Measurements from ENCODE around the gene TGM2. TPM values are rescaled to one million over a fixed set of nuclear protein-coding genes. Genes with fewer than 3 reads are reported as not detected.

Gene TGM2
- total and polyA plus RNA-seq, 9 of the 15 experiments (the other 6 are each of a cell fraction or from before 2014, with no cell fraction given): 5.5 to 78.5 (median 37.6) TPM

DNA sequence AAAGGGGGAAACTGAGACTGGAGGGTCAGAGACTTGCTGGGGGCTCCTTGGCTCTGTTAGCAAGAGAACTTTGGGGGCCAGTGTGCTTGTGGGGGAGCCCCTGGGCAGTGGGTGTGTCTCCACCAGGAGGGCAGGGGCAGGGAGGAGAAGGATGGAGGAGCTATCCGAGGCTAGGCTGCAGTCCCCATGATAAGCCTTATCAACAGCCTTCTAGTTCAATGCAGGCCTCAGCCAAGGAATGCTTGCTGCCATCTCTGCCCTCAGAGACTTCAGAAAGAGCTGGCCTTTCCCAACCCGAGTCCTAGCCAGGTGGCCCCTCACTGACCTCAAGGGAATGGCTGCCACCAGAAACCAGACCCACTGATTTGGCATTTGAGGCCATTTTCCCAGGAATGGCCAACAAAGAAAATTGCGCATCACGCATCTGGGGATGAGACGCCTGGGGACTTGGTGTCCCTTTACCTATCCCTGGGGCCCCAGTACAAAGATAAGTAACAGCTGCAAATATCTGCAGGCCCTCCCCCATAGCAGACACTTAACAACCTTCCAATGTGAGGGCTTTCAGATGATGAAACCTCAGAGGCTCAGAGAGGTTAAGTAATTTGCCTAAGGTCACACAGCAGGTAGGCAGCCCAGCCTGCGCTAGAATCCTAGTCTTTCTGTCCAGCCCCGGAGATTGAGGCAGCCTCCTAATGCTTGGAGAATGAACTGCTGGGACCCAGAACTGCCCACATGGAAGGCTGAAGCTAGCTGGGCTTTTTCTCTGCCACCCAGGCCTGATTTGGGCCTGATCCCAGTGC lies 4.9 kb downstream of the TGM2 start (continued):
- TF ChIP-seq MITF (IDR thresholded peaks at IDR 0.05): no peak
- TF ChIP-seq, protein P1, sequence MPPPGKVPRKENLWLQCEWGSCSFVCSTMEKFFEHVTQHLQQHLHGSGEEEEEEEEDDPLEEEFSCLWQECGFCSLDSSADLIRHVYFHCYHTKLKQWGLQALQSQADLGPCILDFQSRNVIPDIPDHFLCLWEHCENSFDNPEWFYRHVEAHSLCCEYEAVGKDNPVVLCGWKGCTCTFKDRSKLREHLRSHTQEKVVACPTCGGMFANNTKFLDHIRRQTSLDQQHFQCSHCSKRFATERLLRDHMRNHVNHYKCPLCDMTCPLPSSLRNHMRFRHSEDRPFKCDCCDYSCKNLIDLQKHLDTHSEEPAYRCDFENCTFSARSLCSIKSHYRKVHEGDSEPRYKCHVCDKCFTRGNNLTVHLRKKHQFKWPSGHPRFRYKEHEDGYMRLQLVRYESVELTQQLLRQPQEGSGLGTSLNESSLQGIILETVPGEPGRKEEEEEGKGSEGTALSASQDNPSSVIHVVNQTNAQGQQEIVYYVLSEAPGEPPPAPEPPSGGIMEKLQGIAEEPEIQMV (tag; conservative IDR thresholded peaks at IDR 0.05; ENCODE audit: low read depth): no peak
- no peak for TF ChIP-seq ZNF696 (CRISPR knock-in tag; conservative IDR thresholded peaks at IDR 0.05)
- TF ChIP-seq IRF9 (tag; IDR thresholded peaks at IDR 0.05): 0 out of 2 replicates have a peak, but pooled peaks have one; percentile 55
- no peak for TF ChIP-seq NFRKB (IDR thresholded peaks at IDR 0.05; ENCODE audit: low read depth)
- TF ChIP-seq MCM2 (IDR thresholded peaks at IDR 0.05; ENCODE audit: low read depth): no peak
- TF ChIP-seq MYC (IDR thresholded peaks at IDR 0.05; ENCODE audit: low read depth, low read length): no peak; the same call in 1 of the 2 replicates
- no peak for TF ChIP-seq MYC (CRISPR knock-in tag; IDR thresholded peaks at IDR 0.05; ENCODE audit: borderline replicate concordance, low read depth)
- TF ChIP-seq GATA2 (CRISPR knock-in tag; IDR thresholded peaks at IDR 0.05): peak; percentile 42
- TF ChIP-seq ZFP36 (IDR thresholded peaks at IDR 0.05; ENCODE audit: low read depth, low read length, partially characterized antibody): peak; percentile 99
- TF ChIP-seq PHF8 (IDR thresholded peaks at IDR 0.05; ENCODE audit: borderline replicate concordance, low read length): no peak
- TF ChIP-seq ZNF431 (CRISPR knock-in tag; IDR thresholded peaks at IDR 0.05): no peak
- no peak for TF ChIP-seq RFX1 (IDR thresholded peaks at IDR 0.05)
- TF ChIP-seq POLR2AphosphoS5 (IDR thresholded peaks at IDR 0.05; ENCODE audit: control insufficient read depth, insufficient read depth, low read depth, low read length): peak; percentile 76
- no peak for TF ChIP-seq ZNF785 (CRISPR knock-in tag; IDR thresholded peaks at IDR 0.05)
